ENCODE data around the gene BZW1.

GRCh38 chr2:200781616-200782015 is 30.1 kb upstream of the BZW1 start:
- no peak for TF ChIP-seq POLR2A (IDR thresholded peaks at IDR 0.05)
- TF ChIP-seq CTCF (IDR thresholded peaks at IDR 0.05) = no peak
- TF ChIP-seq POLR2AphosphoS5 (IDR thresholded peaks at IDR 0.05) = no peak

Data from prostate gland (tissue), 2 donors.